ENCODE results near the gene COL1A2. TPM values are rescaled to one million over a fixed set of nuclear protein-coding genes. Genes with fewer than 3 reads are reported as not detected.

The COL1A2 gene
- total and polyA plus RNA-seq, 2 of the 8 experiments (the other 6 are each of a cell fraction or from before 2014, with no cell fraction given) = 45.2 to 87.2 TPM

DNA sequence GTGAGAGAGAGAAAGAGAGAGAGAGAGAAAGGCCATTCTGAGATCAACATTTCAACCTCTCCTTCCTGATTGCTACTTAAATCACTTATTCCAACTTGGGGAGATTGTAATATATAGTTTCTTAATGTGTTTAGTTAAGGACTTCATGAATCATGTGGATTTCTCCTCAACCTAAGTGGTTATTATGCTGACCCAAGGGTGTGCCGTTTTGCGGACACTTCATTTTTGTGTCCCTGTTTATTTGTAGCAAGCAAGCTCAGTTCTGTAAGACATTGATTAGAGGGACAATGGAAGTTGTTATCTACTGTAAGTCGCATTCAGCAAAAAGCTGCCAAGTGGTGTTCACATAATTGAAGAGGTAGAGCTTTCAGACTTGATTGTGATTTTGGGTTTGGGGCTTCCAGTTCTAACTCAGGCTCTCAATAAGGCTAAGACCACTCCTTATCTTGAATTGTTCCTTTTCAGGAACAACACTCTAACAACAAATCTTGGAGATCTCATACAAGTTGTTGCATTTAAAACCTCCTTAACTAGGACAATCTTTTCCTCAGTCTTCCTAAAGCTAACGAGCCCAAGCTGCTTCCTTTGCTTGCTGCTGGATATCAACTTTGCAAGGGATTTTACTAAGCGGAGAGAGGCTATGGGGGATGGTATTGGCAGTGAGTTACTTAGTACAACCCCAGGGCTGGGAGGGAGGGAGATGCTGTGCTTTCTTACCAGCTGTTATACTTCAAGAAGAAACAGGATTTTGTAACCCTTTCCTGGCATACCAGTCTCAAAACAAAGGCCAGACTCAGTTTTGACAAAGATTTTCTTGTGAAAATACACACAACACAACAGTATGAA, 19.8 kb upstream of the COL1A2 start (continued):
- TF ChIP-seq EGR1 (IDR thresholded peaks at IDR 0.05; ENCODE audit: borderline replicate concordance, low read depth, low read length) (no peak), ASH2L (IDR thresholded peaks at IDR 0.05; ENCODE audit: low read length) (peak; percentile 43), POLR2AphosphoS5 (IDR thresholded peaks at IDR 0.05; ENCODE audit: low read depth, low read length) (no peak), PHF8 (conservative IDR thresholded peaks at IDR 0.05; ENCODE audit: low read depth, low read length) (no peak), RFX5 (IDR thresholded peaks at IDR 0.05; ENCODE audit: borderline replicate concordance, low read depth, low read length) (no peak), RAD21 (IDR thresholded peaks at IDR 0.05 in 1 of 2, conservative IDR thresholded peaks at IDR 0.05 in 1 of 2; ENCODE audit: low read depth in 2 of 2, low read length in 2 of 2) (no peak; a peak in 1 of 4 replicates), NRF1 (IDR thresholded peaks at IDR 0.05; ENCODE audit: low read depth, low read length) (no peak)
- TF ChIP-seq, protein P1, sequence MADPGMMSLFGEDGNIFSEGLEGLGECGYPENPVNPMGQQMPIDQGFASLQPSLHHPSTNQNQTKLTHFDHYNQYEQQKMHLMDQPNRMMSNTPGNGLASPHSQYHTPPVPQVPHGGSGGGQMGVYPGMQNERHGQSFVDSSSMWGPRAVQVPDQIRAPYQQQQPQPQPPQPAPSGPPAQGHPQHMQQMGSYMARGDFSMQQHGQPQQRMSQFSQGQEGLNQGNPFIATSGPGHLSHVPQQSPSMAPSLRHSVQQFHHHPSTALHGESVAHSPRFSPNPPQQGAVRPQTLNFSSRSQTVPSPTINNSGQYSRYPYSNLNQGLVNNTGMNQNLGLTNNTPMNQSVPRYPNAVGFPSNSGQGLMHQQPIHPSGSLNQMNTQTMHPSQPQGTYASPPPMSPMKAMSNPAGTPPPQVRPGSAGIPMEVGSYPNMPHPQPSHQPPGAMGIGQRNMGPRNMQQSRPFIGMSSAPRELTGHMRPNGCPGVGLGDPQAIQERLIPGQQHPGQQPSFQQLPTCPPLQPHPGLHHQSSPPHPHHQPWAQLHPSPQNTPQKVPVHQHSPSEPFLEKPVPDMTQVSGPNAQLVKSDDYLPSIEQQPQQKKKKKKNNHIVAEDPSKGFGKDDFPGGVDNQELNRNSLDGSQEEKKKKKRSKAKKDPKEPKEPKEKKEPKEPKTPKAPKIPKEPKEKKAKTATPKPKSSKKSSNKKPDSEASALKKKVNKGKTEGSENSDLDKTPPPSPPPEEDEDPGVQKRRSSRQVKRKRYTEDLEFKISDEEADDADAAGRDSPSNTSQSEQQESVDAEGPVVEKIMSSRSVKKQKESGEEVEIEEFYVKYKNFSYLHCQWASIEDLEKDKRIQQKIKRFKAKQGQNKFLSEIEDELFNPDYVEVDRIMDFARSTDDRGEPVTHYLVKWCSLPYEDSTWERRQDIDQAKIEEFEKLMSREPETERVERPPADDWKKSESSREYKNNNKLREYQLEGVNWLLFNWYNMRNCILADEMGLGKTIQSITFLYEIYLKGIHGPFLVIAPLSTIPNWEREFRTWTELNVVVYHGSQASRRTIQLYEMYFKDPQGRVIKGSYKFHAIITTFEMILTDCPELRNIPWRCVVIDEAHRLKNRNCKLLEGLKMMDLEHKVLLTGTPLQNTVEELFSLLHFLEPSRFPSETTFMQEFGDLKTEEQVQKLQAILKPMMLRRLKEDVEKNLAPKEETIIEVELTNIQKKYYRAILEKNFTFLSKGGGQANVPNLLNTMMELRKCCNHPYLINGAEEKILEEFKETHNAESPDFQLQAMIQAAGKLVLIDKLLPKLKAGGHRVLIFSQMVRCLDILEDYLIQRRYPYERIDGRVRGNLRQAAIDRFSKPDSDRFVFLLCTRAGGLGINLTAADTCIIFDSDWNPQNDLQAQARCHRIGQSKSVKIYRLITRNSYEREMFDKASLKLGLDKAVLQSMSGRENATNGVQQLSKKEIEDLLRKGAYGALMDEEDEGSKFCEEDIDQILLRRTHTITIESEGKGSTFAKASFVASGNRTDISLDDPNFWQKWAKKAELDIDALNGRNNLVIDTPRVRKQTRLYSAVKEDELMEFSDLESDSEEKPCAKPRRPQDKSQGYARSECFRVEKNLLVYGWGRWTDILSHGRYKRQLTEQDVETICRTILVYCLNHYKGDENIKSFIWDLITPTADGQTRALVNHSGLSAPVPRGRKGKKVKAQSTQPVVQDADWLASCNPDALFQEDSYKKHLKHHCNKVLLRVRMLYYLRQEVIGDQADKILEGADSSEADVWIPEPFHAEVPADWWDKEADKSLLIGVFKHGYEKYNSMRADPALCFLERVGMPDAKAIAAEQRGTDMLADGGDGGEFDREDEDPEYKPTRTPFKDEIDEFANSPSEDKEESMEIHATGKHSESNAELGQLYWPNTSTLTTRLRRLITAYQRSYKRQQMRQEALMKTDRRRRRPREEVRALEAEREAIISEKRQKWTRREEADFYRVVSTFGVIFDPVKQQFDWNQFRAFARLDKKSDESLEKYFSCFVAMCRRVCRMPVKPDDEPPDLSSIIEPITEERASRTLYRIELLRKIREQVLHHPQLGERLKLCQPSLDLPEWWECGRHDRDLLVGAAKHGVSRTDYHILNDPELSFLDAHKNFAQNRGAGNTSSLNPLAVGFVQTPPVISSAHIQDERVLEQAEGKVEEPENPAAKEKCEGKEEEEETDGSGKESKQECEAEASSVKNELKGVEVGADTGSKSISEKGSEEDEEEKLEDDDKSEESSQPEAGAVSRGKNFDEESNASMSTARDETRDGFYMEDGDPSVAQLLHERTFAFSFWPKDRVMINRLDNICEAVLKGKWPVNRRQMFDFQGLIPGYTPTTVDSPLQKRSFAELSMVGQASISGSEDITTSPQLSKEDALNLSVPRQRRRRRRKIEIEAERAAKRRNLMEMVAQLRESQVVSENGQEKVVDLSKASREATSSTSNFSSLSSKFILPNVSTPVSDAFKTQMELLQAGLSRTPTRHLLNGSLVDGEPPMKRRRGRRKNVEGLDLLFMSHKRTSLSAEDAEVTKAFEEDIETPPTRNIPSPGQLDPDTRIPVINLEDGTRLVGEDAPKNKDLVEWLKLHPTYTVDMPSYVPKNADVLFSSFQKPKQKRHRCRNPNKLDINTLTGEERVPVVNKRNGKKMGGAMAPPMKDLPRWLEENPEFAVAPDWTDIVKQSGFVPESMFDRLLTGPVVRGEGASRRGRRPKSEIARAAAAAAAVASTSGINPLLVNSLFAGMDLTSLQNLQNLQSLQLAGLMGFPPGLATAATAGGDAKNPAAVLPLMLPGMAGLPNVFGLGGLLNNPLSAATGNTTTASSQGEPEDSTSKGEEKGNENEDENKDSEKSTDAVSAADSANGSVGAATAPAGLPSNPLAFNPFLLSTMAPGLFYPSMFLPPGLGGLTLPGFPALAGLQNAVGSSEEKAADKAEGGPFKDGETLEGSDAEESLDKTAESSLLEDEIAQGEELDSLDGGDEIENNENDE (IDR thresholded peaks at IDR 0.05; ENCODE audit: insufficient replicate concordance, low read length) = no peak
